GM12878 (cell line): Measurements from ENCODE around the gene C1QL4.

ENCODE experiments used
- JUND ChIP-seq: IDR thresholded peaks from 2 replicates; pipeline ENCODE4 v1.6.1; 2012; ENCODE audit warnings: low read depth, mild to moderate bottlenecking, low read length, improper control_type of control experiment, moderate library complexity
- NR2F1 ChIP-seq: fragments of 450-650 bp; conservative IDR thresholded peaks from 2 replicates; pipeline ENCODE4 v1.6.1; 2017; ENCODE audit warnings: mild to moderate bottlenecking
- REST ChIP-seq: IDR thresholded peaks from 2 replicates; pipeline ENCODE4 v1.6.1; 2012; ENCODE audit warnings: mild to moderate bottlenecking, low read depth, low read length
- SUZ12 ChIP-seq: fragments of 200-600 bp; sonication (generic); IDR thresholded peaks from one replicate; pipeline ENCODE4 v1.6.1; 2018; ENCODE audit warnings: antibody characterized with exemption, mild to moderate bottlenecking; ENCODE audit not compliant: unreplicated experiment
- ZNF274 ChIP-seq: IDR thresholded peaks from one replicate; pipeline ENCODE4 v1.8.0; 2011; ENCODE audit not compliant: insufficient read length, insufficient read depth
- ZNF687 ChIP-seq: fragments of 450-650 bp; IDR thresholded peaks from 2 replicates; pipeline ENCODE4 v1.6.1; 2017; ENCODE audit warnings: mild to moderate bottlenecking, moderate library complexity
- TF ChIP-seq, protein P1 (sequence below), 3 experiments: IDR thresholded peaks in 2 of 3; conservative IDR thresholded peaks in 1 of 3; 2 replicates each; pipeline ENCODE4 v1.5.1; 2011; ENCODE audit warnings: low read depth in 3 of 3, low read length in 3 of 3, mild to moderate bottlenecking in 3 of 3, control low read depth in 2 of 3, moderate library complexity in 2 of 3, inconsistent platforms in 1 of 3, mixed read lengths in 1 of 3; ENCODE audit not compliant: control insufficient read depth in 2 of 3, insufficient read depth in 1 of 3; ENCODE audit errors: extremely low read depth in 1 of 3
- TF ChIP-seq, protein P2 (sequence below): fragments of 450-650 bp; IDR thresholded peaks from 2 replicates; pipeline ENCODE4 v1.6.1; 2014; ENCODE audit warnings: mild to moderate bottlenecking

- TF ChIP-seq ZNF687: no peak
- TF ChIP-seq SUZ12: peak; percentile 31
- no peak for TF ChIP-seq NR2F1
- TF ChIP-seq, protein P1, sequence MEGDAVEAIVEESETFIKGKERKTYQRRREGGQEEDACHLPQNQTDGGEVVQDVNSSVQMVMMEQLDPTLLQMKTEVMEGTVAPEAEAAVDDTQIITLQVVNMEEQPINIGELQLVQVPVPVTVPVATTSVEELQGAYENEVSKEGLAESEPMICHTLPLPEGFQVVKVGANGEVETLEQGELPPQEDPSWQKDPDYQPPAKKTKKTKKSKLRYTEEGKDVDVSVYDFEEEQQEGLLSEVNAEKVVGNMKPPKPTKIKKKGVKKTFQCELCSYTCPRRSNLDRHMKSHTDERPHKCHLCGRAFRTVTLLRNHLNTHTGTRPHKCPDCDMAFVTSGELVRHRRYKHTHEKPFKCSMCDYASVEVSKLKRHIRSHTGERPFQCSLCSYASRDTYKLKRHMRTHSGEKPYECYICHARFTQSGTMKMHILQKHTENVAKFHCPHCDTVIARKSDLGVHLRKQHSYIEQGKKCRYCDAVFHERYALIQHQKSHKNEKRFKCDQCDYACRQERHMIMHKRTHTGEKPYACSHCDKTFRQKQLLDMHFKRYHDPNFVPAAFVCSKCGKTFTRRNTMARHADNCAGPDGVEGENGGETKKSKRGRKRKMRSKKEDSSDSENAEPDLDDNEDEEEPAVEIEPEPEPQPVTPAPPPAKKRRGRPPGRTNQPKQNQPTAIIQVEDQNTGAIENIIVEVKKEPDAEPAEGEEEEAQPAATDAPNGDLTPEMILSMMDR (IDR thresholded peaks at IDR 0.05 in 2 of 3, conservative IDR thresholded peaks at IDR 0.05 in 1 of 3; ENCODE audit: control insufficient read depth in 2 of 3, extremely low read depth in 1 of 3, insufficient read depth in 1 of 3, low read depth in 3 of 3, low read length in 3 of 3): peak; percentile 55 to 84 (median 77)
- no peak for TF ChIP-seq ZNF274
- TF ChIP-seq REST: no peak
- TF ChIP-seq, protein P2, sequence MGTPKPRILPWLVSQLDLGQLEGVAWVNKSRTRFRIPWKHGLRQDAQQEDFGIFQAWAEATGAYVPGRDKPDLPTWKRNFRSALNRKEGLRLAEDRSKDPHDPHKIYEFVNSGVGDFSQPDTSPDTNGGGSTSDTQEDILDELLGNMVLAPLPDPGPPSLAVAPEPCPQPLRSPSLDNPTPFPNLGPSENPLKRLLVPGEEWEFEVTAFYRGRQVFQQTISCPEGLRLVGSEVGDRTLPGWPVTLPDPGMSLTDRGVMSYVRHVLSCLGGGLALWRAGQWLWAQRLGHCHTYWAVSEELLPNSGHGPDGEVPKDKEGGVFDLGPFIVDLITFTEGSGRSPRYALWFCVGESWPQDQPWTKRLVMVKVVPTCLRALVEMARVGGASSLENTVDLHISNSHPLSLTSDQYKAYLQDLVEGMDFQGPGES: no peak
- no peak for TF ChIP-seq JUND
Measured at GRCh38 chr12:49296034-49296835, 40.8 kb downstream of the C1QL4 start.
